HL-60/S4 treated with phorbol 12-myristate 13-acetate at 8.2 ng/mL for 4 days and 3 days (cell line): ENCODE data around the gene TATDN2.

Source experiments
- in situ Hi-C: fragments of 300-500 bp; cut with MboI; formaldehyde crosslinking; loops from 2 replicates; pipeline ENCODE4 v1.15.0; 2022; ENCODE audit warnings: low sequenced_read_pairs

The TATDN2 gene

DNA sequence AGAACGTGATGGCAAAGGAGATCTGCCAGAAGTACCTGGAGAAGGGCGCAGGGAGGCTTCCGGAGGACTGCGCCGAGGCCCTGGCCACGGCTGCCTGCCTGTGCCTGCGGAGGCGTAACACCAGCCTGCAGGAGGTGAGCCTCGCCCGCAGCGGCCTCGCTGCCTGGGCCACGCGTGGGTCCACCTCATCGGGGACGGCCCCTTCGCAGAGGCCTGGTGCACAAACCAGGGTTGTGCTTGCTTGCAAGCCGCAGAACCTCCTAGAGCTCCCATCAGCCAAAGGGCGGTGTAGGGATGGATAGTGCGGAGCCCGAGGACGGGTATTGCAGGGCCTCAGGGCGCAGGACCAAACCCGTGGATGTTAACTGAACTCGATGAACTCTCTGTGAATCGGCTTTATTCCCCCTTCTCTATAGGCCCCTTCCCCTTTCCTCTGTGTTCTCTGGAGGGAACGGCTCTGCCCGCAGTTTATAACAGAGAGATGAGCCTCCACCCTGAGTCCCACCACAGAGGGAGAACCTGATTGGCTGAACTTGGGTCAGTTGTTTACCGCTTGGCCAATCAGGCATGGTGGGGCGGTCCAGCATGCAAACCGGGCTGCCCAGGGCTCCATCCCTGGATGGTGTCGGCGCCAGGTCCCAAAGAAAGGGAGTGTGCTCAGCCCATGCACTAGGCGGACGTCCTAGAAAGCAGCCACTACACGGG lies 13.6 kb upstream of the TATDN2 start:
- in situ Hi-C loops, result no loop called here

DNA sequence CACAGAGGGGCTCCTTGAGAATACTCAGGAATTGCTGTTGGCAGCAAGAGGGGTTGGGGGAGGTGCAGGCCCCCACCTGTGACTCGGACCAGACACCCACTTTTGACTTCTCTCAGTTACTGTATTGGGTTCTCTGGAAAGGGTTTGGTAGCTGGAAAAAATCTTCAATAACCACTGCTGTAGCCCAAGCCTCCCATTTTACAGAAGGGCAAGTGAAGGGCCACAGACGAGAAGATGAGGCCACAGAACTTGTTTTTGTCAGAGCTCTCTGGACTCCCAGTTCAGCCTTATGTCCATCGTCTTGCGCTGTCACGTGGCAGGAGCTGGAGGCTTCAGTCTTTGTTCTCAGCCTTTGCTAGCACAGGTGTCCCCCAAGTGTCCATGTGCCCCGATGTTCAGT lies 12.7 kb upstream of the TATDN2 start:
- in situ Hi-C loops, result no loop called here

DNA sequence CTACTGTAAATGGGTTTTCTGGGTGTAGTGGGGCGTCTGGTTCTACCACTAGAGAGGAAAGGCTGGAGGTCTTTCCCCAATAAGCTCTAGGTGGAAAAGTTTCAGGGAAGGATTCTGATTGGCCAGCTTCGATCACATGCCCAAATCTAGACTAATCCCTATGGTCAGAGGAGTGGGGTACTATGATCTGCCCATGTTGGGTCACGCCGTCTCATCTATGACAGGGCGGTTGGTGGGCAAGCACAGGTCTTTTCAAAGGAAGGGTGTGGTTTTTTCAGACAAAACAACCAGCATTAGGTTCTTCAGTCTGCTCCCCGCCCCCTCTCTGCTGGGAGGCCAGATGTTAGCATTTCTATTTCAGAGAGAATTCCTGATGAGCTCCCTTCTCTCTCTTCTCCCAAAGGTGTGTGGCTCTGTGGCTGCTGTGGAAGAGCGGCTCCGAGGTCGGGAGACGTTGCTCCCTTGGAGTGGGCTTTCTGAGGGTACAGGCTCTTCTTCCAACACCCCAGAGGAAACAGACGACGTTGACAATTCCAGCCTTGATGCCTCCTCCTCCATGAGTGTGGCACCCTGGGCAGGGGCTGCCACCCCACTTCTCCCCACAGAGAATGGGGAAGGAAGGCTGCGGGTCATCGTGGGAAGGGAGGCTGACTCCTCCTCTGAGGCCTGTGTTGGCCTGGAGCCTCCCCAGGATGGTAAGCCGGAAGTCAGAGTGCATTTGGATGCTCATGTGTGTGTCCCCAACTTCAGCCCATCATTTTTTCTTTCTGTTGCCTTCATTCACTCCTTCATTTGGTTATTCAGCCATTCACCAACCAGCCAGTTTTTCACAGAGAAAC lies 9.7 kb upstream of the TATDN2 start:
- in situ Hi-C loops, result no loop called here

DNA sequence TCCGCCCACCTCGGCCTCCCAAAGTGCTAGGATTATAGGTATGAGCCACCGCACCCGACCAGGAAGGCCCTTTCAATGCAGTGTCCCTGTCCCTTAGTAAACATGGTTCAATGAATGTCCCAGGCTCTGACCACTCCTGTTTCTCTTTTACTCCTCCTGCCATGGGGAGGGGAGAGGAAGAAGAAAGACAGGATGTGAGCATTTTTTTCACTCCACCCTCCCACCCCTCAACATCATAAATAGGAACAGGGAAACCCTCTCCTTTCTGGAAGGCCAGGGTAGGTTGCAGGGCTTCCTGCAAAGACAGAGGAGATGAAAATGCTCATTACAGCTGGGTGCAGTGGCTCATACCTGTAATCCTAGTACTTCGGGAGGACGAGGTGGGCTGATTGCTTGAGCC lies 7.5 kb upstream of the TATDN2 start:
- in situ Hi-C loops, result no loop called here

DNA sequence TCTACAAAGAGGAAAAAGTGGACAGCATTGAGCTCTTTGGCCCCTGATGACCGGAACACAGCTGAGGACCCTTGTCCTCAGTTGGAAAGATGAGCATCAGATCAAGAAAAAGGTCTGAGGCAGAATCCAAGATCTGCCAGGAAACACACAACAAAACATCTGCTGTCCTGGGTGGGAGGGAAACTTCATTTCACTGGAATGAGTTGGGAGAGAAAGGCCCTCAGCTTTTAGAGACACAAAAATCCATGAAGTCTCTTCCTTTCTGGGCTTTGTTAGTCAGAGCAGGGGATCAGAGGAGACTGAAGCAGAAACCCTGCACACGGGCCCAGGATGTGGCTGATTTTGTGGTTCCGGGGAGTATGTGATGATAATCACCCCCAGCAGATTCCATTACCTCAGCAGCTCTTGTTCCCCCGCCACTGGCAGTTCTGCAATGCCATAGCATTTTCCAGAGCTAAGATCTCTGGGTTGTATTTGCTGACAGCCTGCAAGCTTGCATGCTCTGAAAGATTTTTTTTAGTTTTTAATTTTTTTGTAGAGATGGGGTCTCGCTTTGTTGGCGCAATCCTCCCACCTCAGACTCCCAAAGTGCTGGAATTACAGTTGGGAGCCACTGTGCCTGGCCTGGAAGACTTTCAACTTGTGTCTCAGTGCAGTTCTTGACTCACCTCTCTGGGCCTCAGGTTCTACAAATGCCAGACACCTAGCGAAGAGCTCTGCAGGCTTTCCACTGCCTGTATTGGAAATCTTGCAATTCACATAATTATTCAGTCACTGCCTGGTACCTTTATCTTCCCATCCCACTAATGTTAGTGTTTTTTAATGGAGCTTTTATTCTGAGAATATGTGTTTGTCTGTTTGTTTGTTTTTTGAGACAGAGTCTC lies 5.8 kb upstream of the TATDN2 start:
- in situ Hi-C loops, result no loop called here

DNA sequence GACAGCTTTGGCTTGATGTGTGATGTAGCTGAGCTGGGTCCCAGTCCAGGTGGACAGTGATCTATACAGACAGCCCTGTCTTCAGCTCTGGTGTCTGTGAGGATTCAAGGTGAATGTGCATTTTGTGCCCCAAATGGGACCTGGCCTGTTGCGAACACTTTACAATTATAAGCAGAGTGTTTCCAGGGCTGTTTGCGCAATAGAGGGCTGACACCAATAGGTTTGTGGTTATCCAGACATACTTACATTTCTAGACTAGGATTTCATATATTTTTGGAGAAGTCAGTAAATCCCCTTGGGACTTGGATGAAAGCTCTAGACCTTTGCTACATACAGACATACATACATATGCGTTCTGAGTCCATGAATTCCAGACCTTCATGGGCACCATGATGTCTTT lies 4.2 kb upstream of the TATDN2 start:
- in situ Hi-C loops, result no loop called here

DNA sequence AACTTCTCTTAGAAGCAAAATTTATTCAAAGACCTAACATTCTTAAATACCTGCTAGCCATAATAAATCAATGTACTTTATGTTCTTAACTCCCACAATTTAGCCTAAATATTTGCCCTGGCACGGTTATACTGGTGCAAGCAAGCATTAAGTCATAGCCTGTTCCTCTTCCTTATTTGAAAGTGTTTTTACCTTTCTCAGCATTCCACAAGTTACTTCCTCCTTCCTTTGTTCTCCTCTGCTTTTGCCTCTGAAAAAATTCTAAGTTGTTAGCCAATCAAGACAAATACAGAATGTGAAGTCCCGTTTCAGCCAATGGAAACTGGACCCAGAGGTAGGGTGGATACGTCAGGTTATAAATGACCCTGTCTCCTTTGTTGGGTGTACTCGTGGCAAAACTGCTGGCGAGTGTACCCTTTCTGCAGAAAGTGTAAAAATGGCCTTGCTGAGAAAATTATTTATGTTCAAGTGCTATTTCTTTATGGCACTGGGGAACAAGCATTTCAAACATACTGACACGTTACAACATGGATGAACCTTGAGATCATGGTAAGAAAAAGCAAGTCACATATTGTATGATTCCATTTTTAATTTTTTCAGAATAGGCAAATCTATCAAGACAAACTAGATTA lies 3.1 kb upstream of the TATDN2 start:
- in situ Hi-C loops, result no loop called here

DNA sequence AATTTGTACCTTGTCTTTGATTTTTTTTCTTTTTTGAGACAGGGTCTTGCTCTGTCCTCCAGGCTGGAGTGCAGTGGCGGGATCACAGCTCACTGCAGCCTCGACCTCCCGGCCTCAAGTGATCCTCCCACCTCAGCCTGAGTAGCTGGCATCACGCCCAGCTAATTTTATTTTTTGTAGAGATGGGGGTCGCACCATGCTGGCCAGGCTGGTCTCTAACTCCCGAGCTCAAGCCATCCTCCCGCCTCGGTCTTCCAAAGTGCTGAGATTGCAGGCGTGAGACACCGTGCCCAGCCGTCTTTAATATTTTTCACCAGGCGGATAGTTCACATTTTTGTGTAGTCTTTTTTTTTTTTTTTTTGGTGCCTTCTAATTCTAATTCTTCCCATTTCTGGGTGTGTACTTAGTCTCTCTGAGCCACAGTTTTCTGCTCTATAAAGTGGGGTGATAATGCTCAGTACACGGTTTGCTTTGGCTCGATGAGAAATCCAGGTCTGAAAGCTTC lies 528 bp upstream of the TATDN2 start:
- in situ Hi-C loops, result no loop called here

DNA sequence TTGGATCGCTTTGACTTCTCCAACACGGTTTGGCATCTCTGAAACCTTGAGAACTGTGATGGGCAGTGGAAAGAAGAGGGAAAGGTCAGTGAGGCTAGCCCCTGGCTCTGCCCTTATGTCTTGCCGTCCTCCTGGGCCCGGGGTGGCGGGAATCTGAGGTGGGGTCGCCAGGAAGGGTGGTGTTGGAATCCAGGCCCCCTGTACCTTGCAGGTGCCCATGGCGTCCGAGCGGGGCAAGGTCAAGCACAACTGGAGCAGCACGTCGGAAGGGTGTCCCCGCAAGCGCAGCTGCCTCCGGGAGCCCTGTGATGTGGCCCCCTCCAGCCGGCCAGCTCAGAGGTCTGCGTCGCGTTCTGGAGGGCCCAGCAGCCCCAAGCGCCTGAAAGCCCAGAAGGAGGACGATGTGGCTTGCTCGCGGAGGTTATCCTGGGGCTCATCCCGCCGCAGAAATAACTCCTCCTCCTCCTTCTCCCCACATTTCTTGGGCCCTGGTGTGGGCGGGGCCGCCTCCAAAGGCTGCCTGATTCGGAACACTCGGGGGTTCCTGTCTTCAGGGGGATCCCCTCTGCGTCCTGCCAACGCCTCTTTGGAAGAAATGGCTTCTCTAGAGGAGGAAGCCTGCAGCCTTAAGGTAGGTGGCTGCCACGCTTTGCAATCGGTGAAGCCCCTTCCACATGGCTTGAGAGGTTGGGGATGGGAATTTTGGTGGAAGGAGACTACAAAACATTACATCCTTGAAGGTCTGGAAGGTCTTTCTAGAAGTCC lies 907 bp downstream of the TATDN2 start:
- in situ Hi-C loops, result no loop called here

DNA sequence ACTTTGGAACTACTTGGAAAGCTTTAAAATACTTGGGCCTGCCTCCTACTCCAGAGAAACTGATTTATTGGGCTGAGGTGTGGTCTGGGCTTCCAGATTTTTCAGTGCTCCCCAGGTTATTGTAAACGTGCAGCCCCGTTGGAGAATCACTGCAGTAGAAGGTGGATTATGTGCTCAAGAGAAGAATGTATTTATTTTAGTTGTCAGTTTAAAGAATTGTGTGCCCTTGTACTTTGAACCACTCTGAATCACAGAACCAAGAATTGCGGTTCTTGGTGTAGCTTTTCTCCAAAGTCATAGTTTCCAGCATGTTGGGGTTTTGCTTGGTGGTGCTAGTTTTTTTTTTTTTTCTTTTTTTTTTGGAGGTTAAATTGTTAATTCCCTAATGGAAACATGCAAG lies 1.6 kb downstream of the TATDN2 start:
- in situ Hi-C loops, result no loop called here

DNA sequence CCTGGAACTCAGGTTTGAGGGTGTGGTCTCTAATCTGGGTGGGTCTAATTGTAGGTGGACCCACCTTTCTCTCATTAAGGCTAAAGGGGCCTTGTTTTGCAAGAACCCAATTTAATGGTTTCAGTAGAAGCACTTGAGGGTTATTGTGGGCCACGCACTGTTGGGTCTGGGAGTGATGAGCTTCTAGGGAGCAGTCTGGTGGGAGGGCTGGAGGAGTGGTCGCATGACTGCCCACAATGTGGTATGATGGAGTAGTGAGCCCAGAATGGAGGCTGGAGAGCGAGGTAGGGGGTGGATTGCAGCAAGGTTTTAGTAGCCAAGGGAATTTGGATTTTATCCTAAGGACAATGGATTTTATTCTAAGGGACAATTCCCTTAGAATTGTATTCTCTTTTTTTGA lies 2.7 kb downstream of the TATDN2 start:
- in situ Hi-C loops, result no loop called here

DNA sequence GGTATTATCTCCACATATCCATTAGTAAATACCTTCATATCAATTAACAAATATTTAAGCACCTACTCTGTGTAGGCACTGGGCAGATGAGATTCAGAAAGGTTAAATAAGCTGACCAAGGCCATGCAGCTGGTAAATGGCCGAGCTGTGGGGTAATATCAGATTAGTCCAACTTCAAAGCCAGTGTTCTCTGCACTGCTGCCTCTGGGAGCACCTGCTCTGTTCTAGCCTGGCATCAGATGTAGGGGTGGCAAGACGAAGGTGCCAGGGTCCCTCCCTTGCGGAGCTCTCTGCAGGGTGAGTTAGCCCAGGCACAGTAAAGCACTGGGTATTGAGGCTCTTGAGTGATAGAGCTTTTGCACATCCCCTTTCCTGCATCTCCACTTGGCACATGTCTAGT lies 5.5 kb downstream of the TATDN2 start:
- in situ Hi-C loops, result no loop called here

DNA sequence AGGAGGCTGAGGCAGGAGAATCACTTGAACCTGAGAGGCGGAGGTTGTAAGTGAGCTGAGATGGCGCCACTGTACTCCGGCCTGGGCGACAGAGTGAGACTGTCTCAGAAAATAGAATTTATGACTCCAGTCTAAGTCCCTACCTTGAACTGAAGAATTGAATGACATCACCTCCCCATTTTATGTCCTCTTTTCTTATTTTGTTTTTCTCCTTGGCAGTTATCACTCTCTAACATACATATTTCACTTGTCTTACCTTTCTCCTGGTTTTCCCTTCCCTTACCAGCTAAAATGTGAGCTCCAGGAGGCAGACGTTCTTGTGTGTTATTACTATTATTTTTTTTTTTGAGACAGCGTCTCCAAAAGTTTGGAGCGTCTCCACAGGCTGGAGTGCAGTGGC lies 7.6 kb downstream of the TATDN2 start:
- in situ Hi-C loops, result no loop called here

DNA sequence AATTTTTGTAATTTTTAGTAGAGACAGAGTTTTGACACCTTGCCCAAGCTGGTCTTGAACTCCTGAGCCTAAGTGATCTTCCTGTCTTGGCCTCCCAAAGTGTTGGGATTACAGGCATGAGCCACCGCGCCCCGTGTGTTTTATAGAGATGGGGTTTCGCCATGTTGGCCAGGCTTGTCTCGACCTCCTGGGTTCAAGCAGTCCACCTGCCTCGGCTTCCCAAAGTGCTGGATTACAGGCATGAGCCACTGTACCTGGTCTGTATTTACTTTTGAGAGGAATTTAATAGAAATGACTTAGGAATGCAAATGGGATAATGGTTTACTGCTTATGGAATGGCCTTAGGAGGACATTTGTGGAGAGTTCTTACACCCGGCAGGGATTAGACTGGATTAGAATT lies 10.8 kb downstream of the TATDN2 start:
- in situ Hi-C loops, result no loop called here

DNA sequence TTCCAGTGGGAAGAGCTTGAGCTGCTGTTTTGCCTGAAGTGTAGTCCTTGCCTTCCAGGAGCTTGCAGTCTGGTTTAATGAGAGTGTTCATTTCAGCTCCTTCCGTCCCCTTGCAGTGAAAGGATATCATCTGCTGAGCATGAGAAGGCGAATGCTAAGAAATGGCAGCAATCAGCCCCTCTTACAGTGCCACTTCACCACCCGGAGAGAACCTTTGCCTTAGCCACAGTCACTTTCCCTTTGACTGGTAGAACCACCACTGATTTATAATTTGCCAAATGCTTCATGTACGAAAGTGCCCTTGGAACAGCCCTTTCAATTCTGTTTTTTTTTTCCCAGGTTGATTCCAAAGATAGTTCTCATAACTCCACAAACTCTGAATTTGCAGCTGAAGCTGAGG lies 11.5 kb downstream of the TATDN2 start:
- in situ Hi-C loops, result no loop called here

DNA sequence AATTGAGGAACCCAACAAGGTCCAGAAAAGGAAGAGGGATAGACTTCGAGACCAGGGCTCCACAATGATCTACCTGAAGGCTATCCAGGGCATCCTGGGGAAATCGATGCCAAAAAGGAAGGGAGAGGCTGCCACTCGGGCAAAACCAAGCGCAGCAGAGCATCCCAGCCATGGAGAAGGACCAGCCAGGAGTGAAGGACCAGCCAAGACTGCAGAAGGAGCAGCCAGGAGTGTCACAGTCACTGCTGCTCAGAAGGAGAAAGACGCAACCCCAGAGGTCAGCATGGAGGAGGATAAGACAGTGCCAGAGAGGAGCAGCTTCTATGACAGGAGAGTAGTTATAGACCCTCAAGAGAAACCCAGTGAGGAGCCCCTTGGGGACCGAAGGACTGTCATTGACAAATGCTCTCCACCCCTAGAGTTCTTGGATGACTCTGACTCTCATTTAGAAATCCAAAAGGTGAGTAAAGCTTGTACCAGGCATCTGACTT lies 12.0 kb downstream of the TATDN2 start:
- in situ Hi-C loops, result no loop called here

DNA sequence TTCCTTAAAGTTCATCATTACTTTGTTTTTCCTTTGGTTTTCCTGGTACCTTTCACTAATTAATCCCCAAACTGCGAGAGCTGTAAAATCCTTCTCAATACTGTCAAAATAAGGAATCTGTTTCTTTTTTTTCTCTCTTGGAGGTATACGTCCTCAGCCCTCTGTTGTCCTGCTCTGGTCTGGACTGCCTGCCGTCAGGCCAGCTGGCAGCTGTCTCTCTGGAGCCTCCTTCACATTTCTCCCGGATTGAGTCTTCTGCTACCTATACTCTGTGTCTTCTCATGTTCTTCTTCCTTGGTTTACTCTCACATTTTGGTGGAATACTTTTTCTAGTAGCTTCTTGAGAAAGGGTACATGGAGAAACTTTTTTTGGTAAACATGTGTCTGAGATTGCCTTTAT lies 13.8 kb downstream of the TATDN2 start:
- in situ Hi-C loops, result no loop called here

DNA sequence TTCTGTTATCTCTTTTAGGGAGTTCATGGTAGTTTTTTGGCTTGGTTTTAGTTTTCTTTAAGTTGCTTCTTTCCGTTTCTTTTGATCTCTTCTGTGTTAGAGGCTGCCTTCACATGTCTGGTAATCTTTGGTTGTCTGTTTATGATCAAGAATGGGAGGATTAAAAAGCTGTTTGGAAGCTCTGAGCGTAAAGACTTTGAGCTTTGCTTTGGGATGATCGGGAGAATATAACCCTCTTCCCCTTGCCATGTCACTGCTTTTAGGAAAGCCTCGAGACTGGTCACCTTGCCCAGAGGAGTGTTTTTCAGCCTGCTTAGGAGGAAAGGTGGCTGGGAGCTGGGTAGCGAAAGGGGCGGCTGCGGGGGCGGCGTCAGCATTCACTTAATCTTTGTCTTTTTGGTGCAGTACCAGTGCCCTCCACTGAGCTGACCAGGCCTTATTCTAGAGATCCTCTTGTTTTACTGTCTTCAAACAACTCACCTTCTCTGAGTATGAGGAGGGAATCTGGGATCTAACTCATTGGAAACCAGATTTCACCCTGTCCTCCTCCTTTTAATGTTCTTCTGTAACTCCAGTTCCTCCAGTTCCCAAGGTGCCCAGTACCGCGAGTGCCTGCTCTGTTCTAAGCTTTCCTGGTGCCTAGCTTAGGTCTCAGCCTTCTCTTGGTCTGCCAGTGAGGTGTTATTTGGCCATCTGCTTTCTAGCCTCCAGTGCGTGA lies 15.5 kb downstream of the TATDN2 start:
- in situ Hi-C loops, result no loop called here

DNA sequence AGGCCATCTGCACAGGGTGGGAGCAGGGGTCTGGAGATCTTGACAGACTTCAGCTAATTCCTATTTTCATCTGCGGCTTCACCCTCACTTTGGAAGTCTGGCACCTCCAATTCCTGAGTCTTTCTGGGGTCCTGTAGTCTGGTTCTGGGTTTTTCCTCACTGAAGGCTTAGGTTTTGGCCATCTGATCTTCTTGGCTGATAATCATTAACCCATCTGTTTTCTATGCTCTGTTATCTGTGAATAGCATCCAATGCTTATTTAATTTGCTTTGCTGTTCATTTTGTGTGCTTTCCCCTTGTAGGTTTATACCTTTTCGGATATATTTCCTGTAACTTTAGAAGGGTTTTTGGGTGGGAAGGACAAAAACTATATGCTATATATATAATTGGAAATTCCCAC lies 17.6 kb downstream of the TATDN2 start:
- in situ Hi-C loops, result no loop called here
